GM12874 (cell line): ENCODE data around the gene RFFL.

Experiments used
- TF ChIP-seq, protein P1 (sequence below): IDR thresholded peaks from 2 replicates; pipeline ENCODE4 v1.5.1; 2011; ENCODE audit warnings: low read depth, mild to moderate bottlenecking, control low read depth, low read length, moderate library complexity; ENCODE audit not compliant: insufficient read depth

RFFL gene, protein sequence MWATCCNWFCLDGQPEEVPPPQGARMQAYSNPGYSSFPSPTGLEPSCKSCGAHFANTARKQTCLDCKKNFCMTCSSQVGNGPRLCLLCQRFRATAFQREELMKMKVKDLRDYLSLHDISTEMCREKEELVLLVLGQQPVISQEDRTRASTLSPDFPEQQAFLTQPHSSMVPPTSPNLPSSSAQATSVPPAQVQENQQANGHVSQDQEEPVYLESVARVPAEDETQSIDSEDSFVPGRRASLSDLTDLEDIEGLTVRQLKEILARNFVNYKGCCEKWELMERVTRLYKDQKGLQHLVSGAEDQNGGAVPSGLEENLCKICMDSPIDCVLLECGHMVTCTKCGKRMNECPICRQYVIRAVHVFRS

DNA sequence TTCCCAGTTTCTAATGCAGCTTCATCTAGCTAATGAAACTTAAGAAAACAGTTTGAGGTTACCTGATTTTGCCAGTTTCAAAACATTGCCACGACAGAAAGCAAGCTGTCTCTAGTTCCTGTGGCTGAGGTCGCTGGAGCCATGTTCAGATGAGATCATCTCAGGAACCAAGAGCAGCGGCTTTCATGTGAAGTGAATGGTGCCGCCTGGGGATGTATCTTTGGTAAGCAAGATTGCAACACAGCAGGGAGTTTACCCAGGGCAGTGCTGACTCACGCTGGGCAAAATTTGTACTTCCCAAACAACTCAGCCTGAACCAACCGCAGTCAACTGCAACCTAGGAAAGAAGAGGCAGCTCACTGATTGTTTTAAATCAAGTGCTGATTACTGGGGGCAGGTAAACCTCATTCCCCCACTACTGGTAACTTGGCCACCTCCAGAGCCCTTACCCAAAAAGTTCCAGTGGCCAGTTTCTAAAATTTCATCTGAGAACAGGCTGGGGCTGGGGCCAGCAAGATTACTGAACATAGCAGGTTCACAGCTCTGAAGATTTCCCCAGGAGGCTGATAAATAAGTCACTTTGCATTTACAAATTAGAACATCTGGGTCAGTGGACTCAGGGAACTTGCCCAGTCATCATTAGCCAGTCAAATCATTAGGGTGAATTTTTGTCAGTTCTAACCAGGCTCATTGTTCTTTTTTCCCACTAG is at the start of gene RFFL:
Gene RFFL, minus strand, starts transcription at position 194 of the 710 bp plus-strand sequence. CDS start 37,154 bp downstream, outside the sequence.
- TF ChIP-seq, protein P1, sequence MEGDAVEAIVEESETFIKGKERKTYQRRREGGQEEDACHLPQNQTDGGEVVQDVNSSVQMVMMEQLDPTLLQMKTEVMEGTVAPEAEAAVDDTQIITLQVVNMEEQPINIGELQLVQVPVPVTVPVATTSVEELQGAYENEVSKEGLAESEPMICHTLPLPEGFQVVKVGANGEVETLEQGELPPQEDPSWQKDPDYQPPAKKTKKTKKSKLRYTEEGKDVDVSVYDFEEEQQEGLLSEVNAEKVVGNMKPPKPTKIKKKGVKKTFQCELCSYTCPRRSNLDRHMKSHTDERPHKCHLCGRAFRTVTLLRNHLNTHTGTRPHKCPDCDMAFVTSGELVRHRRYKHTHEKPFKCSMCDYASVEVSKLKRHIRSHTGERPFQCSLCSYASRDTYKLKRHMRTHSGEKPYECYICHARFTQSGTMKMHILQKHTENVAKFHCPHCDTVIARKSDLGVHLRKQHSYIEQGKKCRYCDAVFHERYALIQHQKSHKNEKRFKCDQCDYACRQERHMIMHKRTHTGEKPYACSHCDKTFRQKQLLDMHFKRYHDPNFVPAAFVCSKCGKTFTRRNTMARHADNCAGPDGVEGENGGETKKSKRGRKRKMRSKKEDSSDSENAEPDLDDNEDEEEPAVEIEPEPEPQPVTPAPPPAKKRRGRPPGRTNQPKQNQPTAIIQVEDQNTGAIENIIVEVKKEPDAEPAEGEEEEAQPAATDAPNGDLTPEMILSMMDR: no peak

DNA sequence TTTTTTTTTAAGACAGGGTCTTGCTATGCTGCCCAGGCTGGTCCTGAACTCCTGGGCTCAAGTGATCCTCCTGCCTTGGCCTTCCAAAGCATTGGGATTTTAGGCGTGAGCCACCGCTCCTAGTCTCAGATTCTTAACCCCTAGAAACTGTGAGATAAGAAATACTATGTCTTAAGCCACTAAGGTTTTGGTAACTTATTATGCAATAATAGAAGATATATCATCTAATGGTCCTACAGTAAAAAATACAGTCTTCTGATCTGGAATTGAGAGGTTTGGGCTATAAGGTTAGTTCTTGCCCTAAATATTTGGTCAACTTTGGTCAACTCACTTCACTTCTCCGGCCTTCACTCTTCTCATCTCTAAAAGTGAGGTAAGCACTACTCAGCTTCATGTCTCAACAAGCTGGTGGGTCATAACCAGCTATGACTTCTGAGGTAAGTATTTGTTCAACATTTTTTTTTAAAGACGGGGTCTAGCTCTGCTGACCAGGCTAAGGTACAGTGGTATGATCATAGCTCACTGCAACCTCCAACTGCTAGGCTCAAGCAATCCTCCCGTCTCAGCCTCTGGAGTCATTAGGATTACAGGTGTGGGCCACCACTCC is 41.4 kb upstream of the RFFL start:
- TF ChIP-seq, protein P1: no peak

DNA sequence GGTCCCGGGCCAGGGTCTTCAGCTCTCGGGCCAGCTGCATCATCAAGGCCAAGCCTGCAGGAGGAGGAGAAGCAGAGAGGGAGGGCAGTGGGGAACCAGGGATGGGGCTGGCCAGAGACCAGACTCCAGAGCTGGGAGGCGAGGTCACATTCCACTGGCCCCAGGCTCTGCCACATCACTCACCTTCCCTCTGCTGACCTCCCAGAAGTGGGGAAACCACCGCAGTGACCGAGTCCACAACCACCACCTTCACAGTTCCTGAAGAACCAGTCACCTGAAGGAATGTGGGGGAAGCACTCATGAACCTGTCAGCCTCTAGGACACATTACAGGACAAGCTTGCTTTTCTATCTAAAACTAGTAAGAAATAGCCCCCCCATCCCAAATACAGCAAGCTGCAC is 39.8 kb upstream of the RFFL start:
- TF ChIP-seq, protein P1: no peak

DNA sequence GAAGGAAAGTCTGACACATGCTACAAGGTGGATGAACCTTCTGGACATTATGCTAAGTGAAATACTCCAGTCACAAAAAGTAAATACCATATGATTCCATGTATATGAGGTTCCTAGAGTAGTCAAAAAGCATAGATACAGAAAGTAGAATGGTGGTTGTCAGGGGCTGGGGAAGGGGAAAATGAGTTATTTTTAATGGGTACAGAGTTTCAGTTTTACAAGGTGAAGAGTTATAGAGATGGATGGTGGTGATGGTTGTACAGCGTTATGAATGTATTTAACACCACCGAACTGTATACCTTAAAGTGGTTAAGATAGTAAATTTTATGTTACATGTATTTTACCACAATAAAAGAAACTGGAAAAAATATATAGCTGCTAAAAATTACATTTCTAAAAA is 38.2 kb upstream of the RFFL start:
- TF ChIP-seq, protein P1: no peak

DNA sequence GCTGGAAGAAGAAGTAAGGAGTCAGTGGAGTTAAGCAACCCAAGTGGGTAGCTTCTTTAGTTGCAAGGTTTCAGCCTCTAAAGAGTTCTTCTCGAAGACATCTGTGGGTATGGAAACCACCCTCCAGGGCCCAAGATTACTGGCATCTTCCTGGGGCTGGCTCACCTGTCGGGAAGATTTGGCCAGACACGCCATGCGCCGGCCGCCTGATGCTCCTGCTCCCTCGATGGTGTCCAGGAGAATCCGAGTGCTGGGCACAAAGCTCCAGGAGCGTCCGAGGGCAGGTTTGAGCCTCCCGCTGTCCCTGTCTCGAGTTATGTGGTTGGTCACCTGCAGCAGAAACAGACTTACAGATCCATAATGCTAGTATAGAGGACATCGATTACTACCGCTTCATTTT is 37.5 kb upstream of the RFFL start:
- TF ChIP-seq, protein P1: no peak

DNA sequence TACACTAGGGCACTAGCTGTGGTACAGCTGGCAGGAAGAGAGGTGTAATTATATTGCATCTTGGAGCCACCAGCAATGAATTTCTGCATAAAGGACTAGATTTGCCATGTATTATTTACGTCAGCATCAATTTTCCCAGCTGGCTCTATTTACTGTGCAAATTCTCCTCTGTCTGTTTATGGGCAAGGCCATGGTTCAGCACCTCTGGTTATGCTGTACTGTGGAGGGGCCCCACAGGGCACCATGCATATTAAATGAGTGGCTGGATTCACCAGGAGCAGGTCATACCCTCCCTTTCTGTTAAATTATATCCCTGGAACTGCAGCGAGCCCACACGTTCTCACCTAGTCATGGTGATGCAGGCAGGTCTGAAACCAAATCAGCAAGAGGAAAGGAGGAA is 36.4 kb upstream of the RFFL start:
- TF ChIP-seq, protein P1: no peak

DNA sequence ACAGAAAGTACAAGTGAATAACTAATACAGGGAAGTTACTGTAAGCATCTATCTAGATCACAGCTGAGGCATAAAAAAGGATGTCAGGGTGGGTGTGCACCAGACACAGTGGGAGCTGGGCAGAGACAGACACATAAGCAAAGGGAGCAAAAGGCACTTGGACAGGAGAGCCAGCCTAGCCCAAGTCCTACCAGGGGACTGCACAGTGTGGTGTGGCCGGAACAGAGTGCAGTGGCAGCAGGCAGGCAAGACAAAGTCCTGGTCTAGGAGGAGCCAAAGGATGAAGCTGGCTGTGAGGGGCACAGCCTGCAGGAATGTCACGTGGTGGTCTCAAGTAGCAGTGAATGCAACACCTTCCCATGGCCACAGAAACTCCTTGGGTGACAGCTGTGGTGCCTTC is 34.3 kb upstream of the RFFL start:
- TF ChIP-seq, protein P1: no peak
